Measurements from ENCODE around the gene UBE2QL1. TPM values are rescaled to one million over a fixed set of nuclear protein-coding genes. Genes with fewer than 3 reads are reported as not detected.

The UBE2QL1 gene
- total RNA-seq, 1 donor, result under 0.01 TPM

- H3K36me3 ChIP-seq (ENCODE audit: insufficient read depth, low read length), result no peaks in the 10 kb centered on the region
- no peak overlapping the region for H3K4me3 ChIP-seq (ENCODE audit: insufficient read depth, low read length)
- H3K4me2 ChIP-seq (ENCODE audit: insufficient read depth, low read length), result no peak overlapping the region
- no peaks in the 10 kb centered on the region for H3K79me2 ChIP-seq (ENCODE audit: insufficient read depth, low read length)
- H3K9me3 ChIP-seq (ENCODE audit: low read depth, low read length), result no peaks in the 10 kb centered on the region
- no peaks in the 10 kb centered on the region for H3K4me1 ChIP-seq (ENCODE audit: insufficient read depth, low read length)
- no peak for DNase-seq (ENCODE audit: insufficient read length, low spot score, missing footprints)
- no peak overlapping the region for H2AFZ ChIP-seq (ENCODE audit: low read length)
- H3K27ac ChIP-seq (ENCODE audit: low read depth, low read length), result no peak overlapping the region
- H4K20me1 ChIP-seq (ENCODE audit: insufficient read depth, low read length), result no peaks in the 10 kb centered on the region
- no peak for TF ChIP-seq CTCF (IDR thresholded peaks at IDR 0.05; ENCODE audit: extremely low read depth, low read depth, low read length)
- peaks cover 5% of the 10 kb centered on the region for H3K27me3 ChIP-seq (ENCODE audit: insufficient read depth, low read length)
Observed at GRCh38 chr5:6403416-6403815, 45.2 kb upstream of the UBE2QL1 start.

- Histone ChIP-seq H3K27me3 (ENCODE audit: insufficient read depth, low read length) (peaks cover 5% of the 10 kb centered on the region), H3K4me2 (ENCODE audit: insufficient read depth, low read length) (no peak overlapping the region), H3K27ac (ENCODE audit: low read depth, low read length) (no peak overlapping the region), H4K20me1 (ENCODE audit: insufficient read depth, low read length) (no peaks in the 10 kb centered on the region), H3K4me1 (ENCODE audit: insufficient read depth, low read length) (no peaks in the 10 kb centered on the region), H3K4me3 (ENCODE audit: insufficient read depth, low read length) (no peak overlapping the region), H2AFZ (ENCODE audit: low read length) (no peak overlapping the region), H3K36me3 (ENCODE audit: insufficient read depth, low read length) (no peaks in the 10 kb centered on the region), H3K9me3 (ENCODE audit: low read depth, low read length) (no peaks in the 10 kb centered on the region), H3K79me2 (ENCODE audit: insufficient read depth, low read length) (no peaks in the 10 kb centered on the region)
- TF ChIP-seq CTCF (IDR thresholded peaks at IDR 0.05; ENCODE audit: extremely low read depth, low read depth, low read length), result no peak
- no peak for DNase-seq (ENCODE audit: insufficient read length, low spot score, missing footprints)
Observed at GRCh38 chr5:6404129-6404528, 44.5 kb upstream of the UBE2QL1 start.

DNA sequence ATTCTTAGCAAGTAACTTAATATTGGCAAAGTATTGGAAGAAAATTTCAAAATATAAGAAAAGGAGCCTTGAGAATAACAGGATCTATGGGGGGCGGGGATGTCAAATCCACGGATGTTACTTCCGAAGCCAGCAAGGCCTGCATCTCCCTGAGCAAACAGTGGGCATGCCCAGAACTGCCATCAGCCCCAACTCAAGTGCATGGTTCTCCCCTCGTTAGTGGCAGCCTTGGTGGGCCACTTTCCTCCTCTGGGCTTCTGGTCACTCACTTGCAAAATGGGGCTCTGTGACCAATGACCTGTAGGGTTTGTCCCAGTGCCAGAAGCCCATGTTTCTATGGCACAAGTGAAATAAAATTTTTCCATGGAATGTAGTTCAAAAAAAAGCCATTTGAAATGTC is 43.1 kb upstream of the UBE2QL1 start:
- Histone ChIP-seq H3K79me2 (ENCODE audit: insufficient read depth, low read length) (no peaks in the 10 kb centered on the region), H3K27ac (ENCODE audit: low read depth, low read length) (no peak overlapping the region), H3K36me3 (ENCODE audit: insufficient read depth, low read length) (no peaks in the 10 kb centered on the region), H3K4me1 (ENCODE audit: insufficient read depth, low read length) (no peaks in the 10 kb centered on the region), H3K4me2 (ENCODE audit: insufficient read depth, low read length) (no peak overlapping the region), H2AFZ (ENCODE audit: low read length) (no peak overlapping the region), H3K4me3 (ENCODE audit: insufficient read depth, low read length) (no peak overlapping the region), H3K27me3 (ENCODE audit: insufficient read depth, low read length) (peaks cover 5% of the 10 kb centered on the region), H3K9me3 (ENCODE audit: low read depth, low read length) (no peaks in the 10 kb centered on the region), H4K20me1 (ENCODE audit: insufficient read depth, low read length) (no peaks in the 10 kb centered on the region)
- no peak for DNase-seq (ENCODE audit: insufficient read length, low spot score, missing footprints)
- no peak for TF ChIP-seq CTCF (IDR thresholded peaks at IDR 0.05; ENCODE audit: extremely low read depth, low read depth, low read length)

- no peak overlapping the region for H2AFZ ChIP-seq (ENCODE audit: low read length)
- no peak overlapping the region for H3K4me2 ChIP-seq (ENCODE audit: insufficient read depth, low read length)
- H3K36me3 ChIP-seq (ENCODE audit: insufficient read depth, low read length), result no peaks in the 10 kb centered on the region
- H4K20me1 ChIP-seq (ENCODE audit: insufficient read depth, low read length), result no peaks in the 10 kb centered on the region
- H3K27ac ChIP-seq (ENCODE audit: low read depth, low read length), result no peak overlapping the region
- no peaks in the 10 kb centered on the region for H3K27me3 ChIP-seq (ENCODE audit: insufficient read depth, low read length)
- no peaks in the 10 kb centered on the region for H3K79me2 ChIP-seq (ENCODE audit: insufficient read depth, low read length)
- H3K4me3 ChIP-seq (ENCODE audit: insufficient read depth, low read length), result no peak overlapping the region
- no peak for TF ChIP-seq CTCF (IDR thresholded peaks at IDR 0.05; ENCODE audit: extremely low read depth, low read depth, low read length)
- H3K4me1 ChIP-seq (ENCODE audit: insufficient read depth, low read length), result no peaks in the 10 kb centered on the region
- no peak for DNase-seq (ENCODE audit: insufficient read length, low spot score, missing footprints)
- no peaks in the 10 kb centered on the region for H3K9me3 ChIP-seq (ENCODE audit: low read depth, low read length)
Observed at GRCh38 chr5:6407558-6408259, 41.0 kb upstream of the UBE2QL1 start.

Data from osteoblast (primary cell).